GM18507 (cell line): ENCODE data around the gene CREB3L2.
"Not testable (repeated sequence)": the region's sequence is repeated elsewhere in the genome, so short reads cannot be mapped to it uniquely, and the experiment has no call there.

Experiments
- DNase-seq: peaks from one replicate; pipeline ENCODE4 v3.0.0; 2011; ENCODE audit warnings: low read depth; ENCODE audit not compliant: insufficient read length; ENCODE audit errors: extremely low spot score
- FAIRE-seq: peaks from 2 replicates; lab custom pipeline; 2011; peaks lifted over from hg19 to GRCh38; lab: Jason Lieb, UNC

Gene CREB3L2

DNA sequence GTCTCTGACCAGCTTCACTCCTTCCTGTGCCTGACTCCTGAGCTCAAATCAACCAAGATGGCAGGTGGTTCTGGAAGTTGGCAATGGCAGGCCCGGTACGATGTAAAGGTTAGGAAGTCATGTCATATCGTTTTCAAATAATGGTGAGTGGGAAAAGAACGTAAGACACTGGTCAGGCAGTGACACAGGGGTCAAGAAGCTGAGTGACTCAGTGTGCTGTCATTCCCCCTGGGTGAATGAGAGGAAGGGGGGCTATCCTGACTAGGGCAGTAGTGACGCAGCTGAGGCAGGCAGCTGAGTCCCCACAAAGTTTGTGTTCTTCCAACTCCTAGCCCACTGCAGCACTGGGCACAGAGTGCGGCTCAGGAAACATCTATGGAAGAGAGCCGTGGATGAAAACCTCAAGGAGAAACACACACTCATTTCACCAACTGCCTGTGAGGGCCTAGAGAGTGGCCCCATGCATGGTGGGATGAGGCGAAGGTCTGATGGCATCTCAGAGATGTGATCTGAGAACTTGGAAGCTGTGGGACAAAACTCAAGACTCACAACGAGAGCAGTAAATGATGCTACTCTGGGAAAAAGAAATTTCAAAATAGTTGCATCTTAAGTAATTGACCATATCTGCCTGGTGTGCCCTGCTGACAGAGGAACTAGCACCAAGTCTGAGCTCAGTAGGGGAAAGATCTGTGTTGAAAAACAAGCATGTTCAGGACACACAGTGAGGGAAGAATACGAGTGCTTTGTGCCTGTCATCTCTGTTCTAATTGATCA, 23.2 kb downstream of the CREB3L2 start:
- no peak for DNase-seq
- FAIRE-seq, result no peak

DNA sequence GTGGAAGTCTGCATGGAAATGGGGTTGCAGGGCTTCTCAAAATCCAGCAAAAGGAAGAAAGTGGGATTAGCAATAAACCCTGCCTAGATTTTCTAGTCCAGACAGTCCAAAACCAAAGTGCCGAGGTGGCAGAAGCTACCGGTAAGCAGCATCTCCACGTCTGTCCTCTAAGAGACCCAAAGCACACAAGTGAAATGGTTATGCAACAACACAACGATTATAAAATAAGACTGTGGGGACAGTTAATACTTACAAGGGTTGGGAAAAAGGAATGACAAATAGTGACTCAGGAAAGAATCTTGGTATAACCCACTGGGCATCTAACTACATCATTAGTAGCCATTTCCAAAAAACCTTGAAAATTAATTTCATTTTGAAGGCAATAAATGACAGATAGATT, 24.7 kb downstream of the CREB3L2 start:
- FAIRE-seq (no peak), DNase-seq (no peak)

DNA sequence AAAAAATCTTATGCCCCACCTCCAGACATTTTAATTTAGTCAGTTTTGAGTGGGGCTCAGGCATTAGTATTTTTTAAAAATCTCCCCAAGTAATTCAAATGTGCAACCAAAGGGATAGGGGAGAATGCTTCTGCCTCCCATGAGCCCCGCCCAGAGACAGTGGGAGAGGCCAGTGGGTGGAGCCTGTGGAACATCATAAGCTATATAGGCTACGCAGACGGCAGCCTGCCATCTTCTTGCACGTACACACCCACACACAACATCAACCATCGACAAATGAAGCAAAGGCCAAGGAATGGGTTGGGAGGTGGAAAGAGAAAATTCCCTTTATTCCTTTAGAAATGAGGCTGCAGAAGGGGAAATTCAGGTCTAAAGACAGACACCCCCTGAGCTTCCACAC, 25.2 kb downstream of the CREB3L2 start:
- FAIRE-seq (no peak), DNase-seq (no peak)

DNA sequence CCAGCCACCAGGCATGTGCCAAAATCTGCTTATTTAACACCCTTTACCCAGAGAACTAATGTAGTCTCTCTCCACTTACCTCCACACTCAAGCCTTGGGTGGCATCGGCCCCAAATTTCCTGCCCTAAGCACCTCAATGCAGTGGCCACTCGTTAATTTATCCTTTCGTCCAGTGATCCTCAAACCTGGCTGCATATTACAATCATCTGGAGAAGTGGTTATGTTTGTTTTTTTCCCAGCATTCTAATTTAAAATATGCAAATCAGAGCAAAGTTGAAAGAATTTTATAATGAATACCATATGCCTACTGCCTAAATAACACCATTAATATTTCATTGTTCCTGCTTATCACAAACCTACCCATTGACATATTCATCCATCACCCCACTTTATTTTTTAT, 25.7 kb downstream of the CREB3L2 start:
- no peak for FAIRE-seq
- no peak for DNase-seq

DNA sequence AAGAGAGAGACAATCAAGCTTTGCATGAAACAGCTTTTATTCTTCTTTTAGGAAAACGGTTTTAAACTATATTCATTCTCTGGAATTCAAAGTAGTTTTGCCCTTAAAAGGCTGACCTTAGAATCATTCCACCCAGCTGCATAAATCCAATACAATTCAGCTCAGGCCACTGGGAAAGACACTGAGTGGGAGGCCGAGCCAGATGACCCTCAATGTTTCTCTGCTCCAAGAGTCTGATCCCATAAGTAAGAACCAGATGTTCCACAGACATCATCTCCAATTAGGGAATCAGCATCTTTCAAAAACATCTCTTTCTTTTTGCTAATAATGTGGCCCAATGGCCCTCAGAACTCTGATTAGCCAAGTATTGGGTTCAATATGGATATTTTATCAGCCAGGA, 26.1 kb downstream of the CREB3L2 start:
- FAIRE-seq (no peak), DNase-seq (no peak)

DNA sequence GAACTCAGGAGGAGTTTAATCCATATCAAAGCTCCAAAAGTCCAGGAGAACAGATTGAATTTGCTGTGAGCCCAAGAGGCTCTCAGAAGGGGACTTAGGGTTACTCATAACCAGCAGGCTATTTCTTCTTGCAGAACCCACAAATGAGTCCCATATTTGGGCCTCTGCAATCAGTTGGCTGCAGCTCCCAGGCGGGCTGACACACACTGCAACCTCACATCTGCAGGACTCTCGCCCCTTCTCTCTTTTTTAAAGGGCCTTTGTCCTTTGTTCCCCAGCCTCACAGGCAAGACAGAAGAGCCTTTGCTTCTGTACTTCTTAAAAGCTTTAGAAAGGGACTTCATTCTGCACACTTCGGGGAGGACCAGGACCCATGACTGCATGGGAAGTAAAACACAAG, 26.7 kb downstream of the CREB3L2 start:
- FAIRE-seq, result no peak
- no peak for DNase-seq

DNA sequence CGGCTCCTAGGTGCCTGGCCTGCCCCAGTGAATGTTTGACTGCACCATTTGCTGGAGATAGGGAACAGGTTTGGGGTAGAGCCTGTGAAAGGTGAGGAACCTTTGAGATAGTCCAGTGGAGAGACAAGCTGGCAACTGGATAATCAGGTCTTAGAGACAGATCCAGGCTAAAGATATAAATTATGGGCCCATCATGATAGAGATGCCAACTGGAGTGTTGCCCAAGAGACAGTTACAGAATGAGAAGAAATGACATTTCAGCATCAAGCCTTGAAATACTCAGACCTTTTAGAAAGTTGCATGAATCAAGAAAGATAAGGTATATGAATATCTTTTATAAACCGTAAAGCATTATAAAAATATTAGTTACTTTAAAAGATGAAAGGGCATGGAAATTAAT, 27.1 kb downstream of the CREB3L2 start:
- no peak for DNase-seq
- FAIRE-seq, result no peak

DNA sequence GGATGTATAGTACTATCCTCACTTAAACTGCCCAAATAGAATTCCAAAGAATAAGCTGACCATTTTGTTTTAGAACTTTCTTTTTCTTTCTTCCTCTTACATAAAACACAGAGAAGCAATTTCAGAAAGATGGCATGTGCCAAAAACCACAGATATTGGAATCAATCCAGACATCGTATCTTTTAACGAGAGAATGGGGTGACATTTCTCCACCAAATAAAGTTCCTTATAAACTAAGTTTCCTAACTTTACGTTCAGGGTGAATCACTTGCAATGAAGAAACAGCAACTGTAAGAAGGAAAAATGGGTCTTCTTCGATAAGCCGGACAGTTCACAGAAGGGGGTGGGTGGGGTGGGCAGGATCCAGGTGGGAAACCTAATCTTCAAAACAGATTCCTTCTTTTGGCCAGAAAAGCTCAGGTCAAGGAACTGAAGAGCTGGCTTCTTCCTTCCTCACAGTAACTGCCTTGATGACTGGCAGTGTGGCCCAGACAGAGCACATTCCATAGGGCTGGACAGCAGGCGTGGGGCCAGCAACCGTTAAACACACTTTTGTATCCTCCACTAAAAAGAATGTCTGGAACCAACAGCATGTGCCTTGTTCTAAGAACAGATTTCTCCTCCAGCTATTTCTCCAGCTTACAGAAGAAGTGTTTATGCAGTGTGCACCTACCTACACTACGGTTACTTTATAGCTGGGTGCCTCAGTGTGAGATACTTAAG, 31.5 kb downstream of the CREB3L2 start:
- FAIRE-seq (no peak), DNase-seq (no peak)

DNA sequence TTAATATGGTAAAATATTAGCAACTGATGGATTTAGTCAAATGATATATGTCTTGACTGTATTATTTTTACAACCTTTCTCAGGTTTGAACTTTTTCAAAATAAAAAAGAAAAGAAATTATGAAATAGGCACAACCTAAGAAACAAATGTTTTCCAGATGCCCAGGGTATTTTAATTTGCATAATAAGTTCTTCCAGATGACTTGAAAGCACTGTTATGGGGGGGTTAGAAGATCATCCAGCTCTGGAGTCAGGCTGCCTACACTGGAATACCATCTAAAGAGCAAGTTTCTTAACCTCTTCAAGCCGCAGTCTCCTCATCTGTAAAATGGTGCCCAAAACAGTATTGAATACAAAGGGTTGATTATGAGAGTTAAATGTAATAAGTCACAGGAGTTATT, 32.1 kb downstream of the CREB3L2 start:
- DNase-seq (no peak), FAIRE-seq (no peak)

DNA sequence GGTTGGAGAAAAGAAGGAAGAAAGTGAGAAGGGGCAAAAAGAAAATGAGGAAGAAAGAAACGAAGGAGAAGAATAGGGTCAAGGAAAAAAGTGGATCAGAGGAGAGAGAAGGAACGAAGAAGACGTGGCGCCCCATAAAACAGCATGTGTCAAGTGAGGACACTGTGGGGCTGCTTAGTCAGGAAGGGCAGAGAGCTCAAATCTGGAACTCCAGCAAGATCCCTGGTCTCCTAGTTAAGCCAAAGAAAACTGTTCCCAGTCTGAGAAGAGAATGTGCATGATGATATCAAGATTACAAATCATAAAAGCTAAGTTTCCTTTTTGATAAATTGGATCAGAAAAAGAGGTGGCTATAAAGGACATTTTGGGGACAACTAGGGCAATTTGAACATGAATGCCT, 33.0 kb downstream of the CREB3L2 start:
- DNase-seq (no peak), FAIRE-seq (no peak)

DNA sequence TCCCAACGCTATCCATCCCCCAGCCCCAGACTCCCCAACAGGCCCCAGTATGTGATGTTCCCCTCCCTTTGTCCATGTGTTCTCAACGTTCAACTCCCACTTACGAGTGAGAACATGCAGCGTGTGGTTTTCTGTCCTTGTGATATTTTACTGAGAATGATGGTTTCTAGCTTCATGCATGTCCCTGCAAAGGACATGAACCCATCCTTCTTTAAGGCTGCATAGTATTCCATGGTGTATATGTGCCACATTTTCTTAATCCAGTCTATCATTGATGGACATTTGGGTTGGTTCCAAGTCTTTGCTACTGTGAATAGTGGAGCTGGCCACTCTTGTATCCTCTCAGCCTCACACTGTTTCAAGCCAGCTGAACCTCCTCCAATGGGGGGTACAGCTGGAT, 33.5 kb downstream of the CREB3L2 start:
- not testable (repeated sequence) for DNase-seq, FAIRE-seq

DNA sequence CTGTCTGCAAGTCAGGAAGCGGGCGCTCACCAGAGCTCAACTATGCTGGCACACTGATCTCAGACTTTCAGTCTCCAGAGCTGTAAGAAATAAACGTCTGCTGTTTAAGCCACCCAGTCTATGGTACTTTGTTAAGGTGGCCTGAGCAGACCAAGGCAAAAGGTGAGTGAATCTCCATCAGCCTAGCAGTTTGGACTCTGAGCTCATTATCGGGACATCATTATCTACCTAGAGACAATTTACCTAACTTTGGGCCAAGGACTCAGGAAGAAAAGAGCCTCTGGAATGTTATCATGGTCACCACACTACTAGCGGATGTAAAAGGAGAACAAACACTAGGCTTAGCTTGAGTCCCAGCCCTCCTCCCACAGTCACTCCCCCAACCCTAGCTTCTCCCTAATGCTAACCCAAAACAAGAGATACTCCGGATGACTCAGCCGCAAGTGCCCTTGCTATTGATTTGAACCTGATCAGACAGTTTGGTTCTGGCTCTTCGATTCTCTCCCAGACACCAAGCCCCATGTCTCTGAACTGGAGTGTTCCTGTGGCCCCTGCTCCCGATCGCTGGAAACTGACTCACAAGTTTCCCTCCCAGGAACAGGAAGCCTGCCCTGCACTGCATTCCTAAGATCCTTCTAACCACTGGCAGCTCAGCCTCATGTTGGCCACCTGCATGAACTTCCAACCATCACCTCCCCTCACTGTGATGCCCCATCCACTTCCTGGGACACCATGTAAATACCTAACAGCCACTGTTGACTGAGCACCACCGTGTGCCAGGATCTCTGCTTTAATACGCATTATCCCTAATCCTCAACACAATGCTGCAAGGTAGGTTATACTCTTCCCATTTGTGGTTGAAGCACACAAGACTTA, 34.5 kb downstream of the CREB3L2 start:
- no peak for DNase-seq
- no peak for FAIRE-seq

DNA sequence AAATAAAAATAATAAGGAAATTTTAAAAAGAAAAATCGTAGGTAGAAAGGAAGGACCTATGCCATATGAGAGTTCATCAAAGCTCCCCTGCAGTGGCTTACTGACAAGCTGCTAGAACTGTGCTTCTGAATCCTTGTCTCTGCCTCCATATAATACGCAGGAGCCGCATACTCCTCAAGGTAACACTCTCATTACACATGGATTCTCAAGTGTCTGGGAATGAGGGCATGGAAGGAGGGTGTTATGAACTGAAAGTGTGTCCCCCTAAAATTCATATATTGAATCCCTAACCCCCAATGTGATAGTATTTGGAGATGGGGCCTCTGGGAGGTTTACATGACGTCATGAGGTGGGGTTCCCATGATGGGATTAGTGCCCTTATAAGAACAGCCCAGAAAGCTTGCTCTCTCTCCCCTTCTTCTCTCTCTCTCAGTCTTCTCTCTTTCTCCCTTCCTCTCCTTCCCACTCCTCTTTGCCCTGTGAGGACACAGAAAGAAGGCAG, 35.2 kb downstream of the CREB3L2 start:
- no peak for DNase-seq
- no peak for FAIRE-seq

DNA sequence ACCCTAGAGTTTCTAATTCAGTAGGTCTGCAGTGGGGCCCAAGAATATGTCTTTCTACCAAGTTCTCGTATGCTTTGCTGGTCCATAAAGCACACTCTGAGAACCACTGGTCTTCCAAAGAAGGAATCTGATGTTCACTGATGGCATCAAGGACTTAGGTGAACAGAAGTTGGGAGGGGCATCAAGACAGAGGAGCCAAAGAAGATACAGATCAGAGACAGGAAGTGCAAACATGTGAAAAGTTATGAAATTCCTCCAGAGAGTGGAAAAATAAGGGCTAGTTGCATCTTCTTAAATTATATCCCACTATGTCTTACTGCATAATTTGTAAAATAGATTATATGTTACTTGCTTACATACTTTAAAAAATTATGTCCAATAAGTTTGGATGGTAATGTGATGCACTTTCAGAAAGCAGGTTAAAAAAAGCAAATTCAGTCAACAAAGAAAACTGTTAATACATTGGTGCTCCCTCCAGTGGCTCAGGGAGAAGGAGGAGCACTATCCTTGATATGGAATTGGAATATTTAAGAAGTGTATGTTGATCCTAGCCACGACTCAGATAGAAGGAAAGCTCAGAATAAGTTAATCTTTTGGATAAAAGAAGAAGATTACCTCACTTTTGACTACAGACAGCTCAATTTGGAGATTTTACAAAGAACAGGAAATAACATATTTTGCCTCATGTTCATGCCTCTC, 35.8 kb downstream of the CREB3L2 start:
- FAIRE-seq, result no peak

DNA sequence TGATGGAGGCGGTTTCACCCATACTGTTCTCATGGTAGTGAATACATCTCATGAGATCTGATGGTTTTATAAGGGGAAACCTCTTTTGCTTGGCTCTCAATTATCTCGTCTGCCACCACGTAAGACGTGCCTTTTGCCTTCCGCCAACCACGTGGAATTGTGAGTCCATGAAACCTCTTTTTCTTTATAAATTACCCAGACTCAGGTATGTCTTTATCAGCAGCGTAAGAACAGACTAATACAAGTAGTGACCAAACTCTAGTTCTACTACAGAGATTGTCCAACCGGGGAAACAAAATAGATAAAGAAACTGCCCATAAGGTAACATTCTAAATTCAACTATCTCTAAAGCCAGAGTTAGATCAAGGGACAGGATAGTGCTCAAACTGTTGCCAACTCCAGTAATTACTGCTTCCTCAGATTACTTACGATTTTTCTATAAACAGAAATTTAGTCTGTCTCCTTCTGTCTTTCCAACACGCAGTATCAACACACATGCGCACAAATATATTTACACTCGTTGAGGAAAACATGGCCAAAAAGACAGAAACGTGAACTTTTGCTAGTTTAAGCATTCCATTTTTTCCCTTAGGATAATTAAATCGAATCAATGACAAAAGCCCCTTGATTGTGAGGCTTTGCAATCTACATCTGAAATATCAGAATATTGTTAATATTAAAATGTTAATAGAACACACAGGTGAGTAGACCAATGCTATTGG, 36.9 kb downstream of the CREB3L2 start:
- FAIRE-seq, result no peak

More for the DNA sequence above, 35.8 kb downstream of the CREB3L2 start:
- DNase-seq, result no peak

DNA sequence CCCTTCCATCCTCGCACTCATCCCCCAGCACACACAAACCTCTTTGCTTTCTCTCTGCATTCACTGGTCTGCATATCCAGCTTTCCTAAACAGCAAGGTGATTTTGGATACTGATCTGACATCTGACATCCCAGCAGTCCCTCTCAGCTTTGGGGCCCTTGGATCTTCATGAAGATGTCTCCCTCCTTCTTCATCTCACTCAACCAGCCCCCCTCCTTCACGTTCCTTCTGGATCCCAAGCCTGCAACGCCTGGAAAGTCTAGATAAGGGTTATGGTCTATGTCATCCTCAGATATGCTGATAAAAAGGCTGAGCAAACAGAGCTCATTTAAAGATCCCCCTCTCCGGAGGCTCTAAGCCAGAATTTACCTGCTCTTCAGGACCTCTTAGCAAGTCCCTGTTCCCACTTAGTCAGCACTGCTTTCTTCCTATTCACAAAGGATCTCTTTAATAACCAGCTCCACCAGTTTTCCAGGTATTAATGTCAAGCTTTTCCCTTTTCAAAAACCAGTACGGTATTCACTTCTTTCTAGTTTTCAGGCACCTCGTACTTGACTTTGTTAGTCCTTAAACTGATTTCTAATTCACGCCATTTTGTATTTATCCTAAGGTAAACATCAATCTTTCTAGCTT, 38.9 kb downstream of the CREB3L2 start:
- FAIRE-seq (no peak), DNase-seq (no peak)

More for the DNA sequence above, 36.9 kb downstream of the CREB3L2 start:
- DNase-seq, result no peak

DNA sequence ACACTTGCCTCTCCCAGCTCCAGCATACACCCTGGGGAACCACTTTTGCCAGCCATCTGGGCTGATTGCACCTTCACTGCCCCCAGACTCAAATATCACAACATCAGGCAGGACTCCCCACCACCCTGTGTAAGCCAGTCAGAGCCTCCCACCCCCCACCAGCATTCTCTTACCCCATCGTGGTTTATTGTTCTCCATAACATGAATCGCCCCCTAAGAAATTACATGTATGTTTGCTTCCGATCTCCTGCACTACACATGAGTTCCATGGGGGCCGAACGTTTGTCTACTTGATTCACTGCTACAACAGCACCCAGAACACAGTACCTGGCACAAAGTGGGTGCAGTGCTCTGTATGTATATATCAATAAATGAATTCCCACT, 39.4 kb downstream of the CREB3L2 start:
- DNase-seq (no peak), FAIRE-seq (no peak)
